Frontal cortex (tissue), 4 donors: ENCODE data around the gene COX4I2. TPM values are rescaled to one million over a fixed set of nuclear protein-coding genes. Genes with fewer than 3 reads are reported as not detected.
A peak's percentile ranks its signal among the peaks of the same experiment; 100 is the strongest.
"Not testable (repeated sequence)": the region's sequence is repeated elsewhere in the genome, so short reads cannot be mapped to it uniquely, and the experiment has no call there.

ENCODE experiments used
- DNase-seq, 2 donors: peaks; one replicate each; pipeline ENCODE4 v3.0.0; 2012; ENCODE audit warnings: low spot score in 2 of 2
- FAIRE-seq: peaks from 2 replicates; lab custom pipeline; 2012; peaks lifted over from hg19 to GRCh38; lab: Jason Lieb, UNC
- total RNA-seq: library from RNA; depleted of rRNA; stranded (reverse); fragments of >200 nt; gene quantifications from one replicate; pipeline ENCODE4 v1.2.3, GENCODE V29; 2014
- donor health status: control.
- donor health status: control.
- donor health status: control.

Gene COX4I2
- total RNA-seq, 1 donor from 2014 or later, result 1.2 TPM

DNA sequence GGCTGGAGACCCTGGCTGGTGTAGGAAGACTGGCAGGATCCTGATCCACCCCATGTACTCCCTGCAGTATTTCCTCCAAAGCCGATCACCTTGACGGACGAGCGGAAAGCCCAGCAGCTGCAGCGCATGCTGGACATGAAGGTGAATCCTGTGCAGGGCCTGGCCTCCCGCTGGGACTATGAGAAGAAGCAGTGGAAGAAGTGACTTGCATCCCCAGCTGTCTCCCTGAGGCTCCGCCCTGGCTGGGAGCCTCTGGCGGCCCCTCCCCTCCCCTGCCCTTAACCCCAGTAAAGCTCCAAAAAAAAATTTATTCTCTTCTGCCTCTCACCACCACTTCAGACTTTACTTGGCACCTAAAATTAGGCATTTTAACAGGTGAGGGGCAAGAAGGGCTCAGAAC, 7.0 kb downstream of the COX4I2 start:
- no peak for FAIRE-seq
- DNase-seq, result no peak

GRCh38 chr20:31648104-31648503, 10.4 kb downstream of the COX4I2 start:
- not testable (repeated sequence) for FAIRE-seq, DNase-seq

DNA sequence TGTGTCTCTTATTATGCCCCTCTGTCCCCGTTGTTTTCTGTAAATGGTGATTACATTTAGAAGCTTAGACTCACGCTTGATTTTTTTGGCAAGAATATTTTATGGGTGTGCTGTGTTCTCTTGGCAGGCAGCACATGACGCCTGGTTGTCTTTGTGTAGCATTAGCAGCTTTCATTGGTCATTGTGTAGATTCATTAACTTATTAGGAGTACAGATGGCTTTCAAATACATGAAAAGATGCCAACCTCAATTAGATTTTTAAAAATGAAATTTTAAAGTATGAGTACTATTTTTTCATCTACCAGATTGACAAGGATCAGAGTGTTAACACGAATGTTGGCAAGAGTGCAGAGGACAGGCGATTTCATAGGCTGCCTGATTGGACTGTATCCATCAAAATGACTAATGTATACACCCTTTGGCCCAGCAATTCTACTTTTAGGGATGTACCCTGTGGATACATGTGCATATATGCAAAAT, 15.2 kb downstream of the COX4I2 start:
- no peak for DNase-seq

DNA sequence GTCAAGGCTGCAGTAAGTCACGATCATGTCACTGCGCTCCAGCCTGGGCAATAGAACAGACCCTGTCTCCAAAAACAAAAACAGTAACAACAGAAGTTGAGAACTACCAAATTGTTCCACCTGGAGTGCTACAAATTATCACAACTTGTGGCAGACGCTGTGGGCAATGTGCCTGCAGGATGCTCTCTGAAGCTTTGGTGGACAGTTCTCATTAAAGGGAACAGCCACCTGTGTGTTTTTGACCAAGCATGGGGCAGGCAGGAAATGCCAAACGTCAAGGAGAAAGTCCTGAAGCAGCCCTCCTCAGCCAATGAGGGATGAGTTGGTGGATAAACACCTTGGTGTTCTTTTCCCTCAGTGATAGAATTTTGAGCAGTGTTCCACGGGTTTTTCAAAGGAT, 15.8 kb downstream of the COX4I2 start:
- DNase-seq (no peak), FAIRE-seq (no peak)

More for the DNA sequence above, 15.2 kb downstream of the COX4I2 start:
- FAIRE-seq, result no peak

GRCh38 chr20:31654534-31654933, 16.8 kb downstream of the COX4I2 start:
- DNase-seq, result no peak
- no peak for FAIRE-seq

GRCh38 chr20:31661625-31662371, 24.1 kb downstream of the COX4I2 start:
- DNase-seq (peak; percentile 73 to 87), FAIRE-seq (no peak)

GRCh38 chr20:31662372-31662854, 24.7 kb downstream of the COX4I2 start:
- FAIRE-seq (no peak), DNase-seq (no peak)

- no peak for DNase-seq
- no peak for FAIRE-seq
These were observed 25.8 kb downstream of the COX4I2 start for GRCh38 chr20:31663524-31663837.

GRCh38 chr20:31663838-31664695, 26.4 kb downstream of the COX4I2 start:
- FAIRE-seq, result no peak
- DNase-seq, result no peak

- DNase-seq (no peak), FAIRE-seq (no peak)
These were observed 27.1 kb downstream of the COX4I2 start for GRCh38 chr20:31664696-31665354.

- no peak for DNase-seq
- no peak for FAIRE-seq
These were observed 28.0 kb downstream of the COX4I2 start for GRCh38 chr20:31665753-31666152.

GRCh38 chr20:31666258-31667042, 28.7 kb downstream of the COX4I2 start:
- FAIRE-seq (no peak), DNase-seq (no peak)

DNA sequence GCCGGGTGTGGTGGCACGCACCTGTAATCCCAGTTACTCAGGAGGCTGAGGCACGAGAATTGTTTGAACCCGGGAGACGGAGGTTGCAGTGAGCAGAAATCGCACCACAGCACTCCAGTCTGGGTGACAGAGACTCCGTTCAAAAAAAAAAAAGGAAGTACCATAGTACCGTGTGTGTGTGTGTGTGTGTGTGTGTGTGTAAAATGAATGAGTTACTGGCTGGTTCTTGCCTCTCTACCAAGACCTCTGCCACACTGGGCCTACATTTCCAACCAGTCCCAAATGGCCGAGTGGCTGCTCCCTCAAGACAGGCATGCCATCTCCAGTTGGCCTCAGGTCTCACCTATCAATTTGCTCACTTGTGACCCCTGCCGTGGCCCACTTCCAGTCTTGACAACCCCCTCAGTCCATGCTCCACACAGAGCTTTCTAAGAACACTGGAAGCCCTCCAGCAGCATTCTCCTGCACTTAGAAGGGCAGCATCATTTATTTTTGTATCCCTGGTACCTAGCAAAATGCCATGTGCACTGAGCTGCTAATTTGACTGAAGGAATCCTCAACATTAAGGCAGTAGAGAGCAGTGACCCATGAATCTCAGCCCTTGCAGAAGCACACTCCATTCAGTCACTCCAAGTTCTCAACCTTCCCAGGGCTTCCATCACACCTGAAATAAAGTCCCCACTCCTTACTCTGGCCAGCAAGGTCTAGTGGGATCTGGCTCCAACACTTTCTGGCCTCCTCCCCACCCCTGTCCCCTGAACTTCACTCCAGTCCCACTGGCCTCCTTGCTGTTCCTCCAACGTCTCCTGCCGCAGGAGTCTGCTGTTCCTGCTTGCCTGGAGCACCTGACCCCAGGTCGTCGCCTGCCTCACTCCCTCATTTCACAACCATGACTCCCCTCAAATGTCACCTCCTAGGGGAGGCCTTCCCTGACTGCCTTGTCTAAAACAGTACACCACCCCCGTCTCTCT, 29.9 kb downstream of the COX4I2 start:
- FAIRE-seq (no peak), DNase-seq (no peak)

GRCh38 chr20:31668944-31669343, 31.2 kb downstream of the COX4I2 start:
- FAIRE-seq, DNase-seq: not testable (repeated sequence)

GRCh38 chr20:31669876-31670275, 32.2 kb downstream of the COX4I2 start:
- FAIRE-seq (no peak), DNase-seq (no peak)

DNA sequence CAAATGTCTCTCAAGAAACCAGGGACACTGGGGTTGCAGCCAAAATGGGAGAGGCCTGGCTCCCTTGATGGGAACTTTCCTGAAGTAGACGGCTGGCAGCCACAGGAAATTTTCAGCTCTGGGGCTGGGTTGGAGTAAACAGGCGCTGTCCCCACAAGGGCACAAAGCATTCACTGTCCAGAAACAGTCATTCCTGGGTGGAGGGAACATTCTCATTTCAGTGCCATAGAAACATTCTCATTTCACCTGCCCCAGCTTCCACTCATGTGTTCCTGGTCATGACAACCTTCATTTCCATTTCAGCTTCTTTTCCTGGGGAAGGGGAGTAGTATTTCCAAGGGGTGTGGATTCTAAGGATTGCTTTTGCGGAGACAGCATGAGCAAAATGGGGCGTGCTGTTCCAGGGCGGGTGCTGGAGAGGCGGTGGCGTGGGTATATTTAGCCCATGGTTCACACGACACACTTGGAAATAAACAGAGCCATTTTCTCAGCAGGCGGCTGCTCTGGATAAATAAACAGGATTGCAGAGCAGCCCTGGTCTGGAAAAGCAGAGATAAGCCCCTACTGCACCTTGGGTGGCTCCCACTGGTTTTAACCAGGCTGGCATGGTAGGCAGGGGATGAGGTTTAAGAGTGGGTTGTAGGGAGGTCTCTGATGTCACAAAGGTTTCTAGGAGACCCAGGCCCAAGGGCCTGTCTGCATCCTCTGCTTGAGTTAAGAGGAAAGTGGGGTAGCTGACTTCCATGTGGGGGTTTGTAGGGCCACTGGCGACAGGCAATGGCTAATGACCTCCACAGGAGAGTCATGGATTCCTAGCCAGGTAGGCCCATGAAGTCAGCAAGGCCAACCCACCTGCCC, 32.9 kb downstream of the COX4I2 start:
- DNase-seq (peak; percentile 55 to 61), FAIRE-seq (no peak)

DNA sequence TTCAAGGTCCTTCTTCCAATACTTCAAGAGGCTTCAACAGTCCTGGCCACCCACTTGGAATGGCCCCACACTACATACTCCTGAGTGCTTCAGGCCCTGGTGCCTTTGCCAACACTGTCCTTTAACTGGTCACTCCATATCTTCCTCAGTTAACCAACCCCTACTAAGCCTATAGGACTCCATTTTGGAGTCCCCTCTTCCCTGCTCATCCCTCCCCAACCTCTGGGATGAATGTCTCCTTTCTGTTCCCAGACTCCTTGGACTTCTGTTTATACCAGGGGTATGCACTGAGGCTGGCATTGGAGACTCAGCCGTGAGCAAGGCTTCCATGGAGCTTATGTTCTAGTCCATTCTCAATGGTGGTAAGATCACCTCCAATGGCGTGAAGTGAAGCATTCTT, 33.6 kb downstream of the COX4I2 start:
- DNase-seq (no peak), FAIRE-seq (no peak)

- no peak for DNase-seq
- no peak for FAIRE-seq
These were observed 35.7 kb downstream of the COX4I2 start for GRCh38 chr20:31673435-31673834.
